Measurements from ENCODE around the gene ARID3C.

The ARID3C gene

GRCh38 chr9:34572092-34572491, 56.8 kb downstream of the ARID3C start:
- H3K4me3 ChIP-seq (ENCODE audit: low read depth, low read length): no peak overlapping the region
- TF ChIP-seq, protein P1, sequence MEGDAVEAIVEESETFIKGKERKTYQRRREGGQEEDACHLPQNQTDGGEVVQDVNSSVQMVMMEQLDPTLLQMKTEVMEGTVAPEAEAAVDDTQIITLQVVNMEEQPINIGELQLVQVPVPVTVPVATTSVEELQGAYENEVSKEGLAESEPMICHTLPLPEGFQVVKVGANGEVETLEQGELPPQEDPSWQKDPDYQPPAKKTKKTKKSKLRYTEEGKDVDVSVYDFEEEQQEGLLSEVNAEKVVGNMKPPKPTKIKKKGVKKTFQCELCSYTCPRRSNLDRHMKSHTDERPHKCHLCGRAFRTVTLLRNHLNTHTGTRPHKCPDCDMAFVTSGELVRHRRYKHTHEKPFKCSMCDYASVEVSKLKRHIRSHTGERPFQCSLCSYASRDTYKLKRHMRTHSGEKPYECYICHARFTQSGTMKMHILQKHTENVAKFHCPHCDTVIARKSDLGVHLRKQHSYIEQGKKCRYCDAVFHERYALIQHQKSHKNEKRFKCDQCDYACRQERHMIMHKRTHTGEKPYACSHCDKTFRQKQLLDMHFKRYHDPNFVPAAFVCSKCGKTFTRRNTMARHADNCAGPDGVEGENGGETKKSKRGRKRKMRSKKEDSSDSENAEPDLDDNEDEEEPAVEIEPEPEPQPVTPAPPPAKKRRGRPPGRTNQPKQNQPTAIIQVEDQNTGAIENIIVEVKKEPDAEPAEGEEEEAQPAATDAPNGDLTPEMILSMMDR (IDR thresholded peaks at IDR 0.05; ENCODE audit: insufficient read depth, low read depth, low read length, missing control alignments): no peak
- DNase-seq (ENCODE audit: low read depth): no peak

DNA sequence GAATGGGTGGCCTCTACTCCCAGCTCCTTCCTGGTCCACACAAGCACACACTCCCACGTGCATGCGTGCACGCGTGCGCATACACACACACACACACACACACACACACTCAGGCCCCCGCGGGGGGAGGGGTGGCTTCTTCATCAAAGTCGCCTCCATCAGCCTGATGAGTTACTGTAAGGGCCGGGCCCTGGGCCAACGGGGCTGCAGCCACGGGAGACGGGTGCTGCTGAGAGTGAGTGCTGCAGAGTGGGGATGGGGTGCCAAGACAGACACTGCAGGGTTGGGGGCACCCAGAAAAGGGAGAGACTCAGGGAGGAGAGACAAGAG, 57.4 kb downstream of the ARID3C start:
- no peak for DNase-seq (ENCODE audit: low read depth)
- H3K4me3 ChIP-seq (ENCODE audit: low read depth, low read length): no peak overlapping the region
- TF ChIP-seq, protein P1 (IDR thresholded peaks at IDR 0.05; ENCODE audit: insufficient read depth, low read depth, low read length, missing control alignments): no peak
